SU-DHL-6 (cell line): Measurements from ENCODE around the gene ASIP.

Experiments used
- CTCF ChIP-seq: fragments of 200-600 bp; sonication (generic); IDR thresholded peaks from one replicate; pipeline ENCODE4 v1.5.1; 2017; ENCODE audit warnings: antibody characterized with exemption, mild to moderate bottlenecking, low read length, moderate library complexity; ENCODE audit not compliant: insufficient read depth, poor library complexity, severe bottlenecking
- EZH2phosphoT487 ChIP-seq: fragments of 200-600 bp; sonication (generic), shearing (Covaris generic); conservative IDR thresholded peaks from 2 replicates; pipeline ENCODE4 v1.6.1; 2018; ENCODE audit warnings: mild to moderate bottlenecking, antibody characterized with exemption, low read length, moderate library complexity, mixed read lengths

GRCh38 chr20:34316196-34316814 is 75.1 kb downstream of the ASIP start:
- TF ChIP-seq CTCF (no peak), EZH2phosphoT487 (no peak)
